ENCODE results near the gene MAT2B.

GRCh38 chr5:163531272-163531671 lies 25.9 kb downstream of the MAT2B start:
- TF ChIP-seq POLR2A (IDR thresholded peaks at IDR 0.05) (no peak), CTCF (IDR thresholded peaks at IDR 0.05) (no peak)
